Measurements from ENCODE around the gene GNAT2.

Gene GNAT2

GRCh38 chr1:109627692-109628399 lies 8.4 kb upstream of the GNAT2 start:
- no peaks in the 10 kb centered on the region for H3K9me3 ChIP-seq (ENCODE audit: control insufficient read depth, low read length)
- H3K27ac ChIP-seq (ENCODE audit: insufficient read depth, low read depth, low read length, poor library complexity, severe bottlenecking) = no peak overlapping the region
- H3K4me3 ChIP-seq (ENCODE audit: insufficient read depth, low read depth, low read length) = no peak overlapping the region
- peaks cover 20% of the 10 kb centered on the region for H3K36me3 ChIP-seq (ENCODE audit: control insufficient read depth, insufficient read depth, low read length)
- peaks cover 26% of the 10 kb centered on the region for H3K4me1 ChIP-seq (ENCODE audit: control insufficient read depth, insufficient read depth, low read length)
- 94 to 96% methylated on average over 23 of the region's 23 CpGs for WGBS, 2 experiments
- no peaks in the 10 kb centered on the region for H3K27me3 ChIP-seq (ENCODE audit: control insufficient read depth, insufficient read depth, low read length, poor library complexity, severe bottlenecking)

- peaks cover 20% of the 10 kb centered on the region for H3K36me3 ChIP-seq (ENCODE audit: control insufficient read depth, insufficient read depth, low read length)
- 95 to 96% methylated on average over 21 of the region's 21 CpGs for WGBS, 2 experiments
Observed at GRCh38 chr1:109626682-109627408, 7.4 kb upstream of the GNAT2 start.

DNA sequence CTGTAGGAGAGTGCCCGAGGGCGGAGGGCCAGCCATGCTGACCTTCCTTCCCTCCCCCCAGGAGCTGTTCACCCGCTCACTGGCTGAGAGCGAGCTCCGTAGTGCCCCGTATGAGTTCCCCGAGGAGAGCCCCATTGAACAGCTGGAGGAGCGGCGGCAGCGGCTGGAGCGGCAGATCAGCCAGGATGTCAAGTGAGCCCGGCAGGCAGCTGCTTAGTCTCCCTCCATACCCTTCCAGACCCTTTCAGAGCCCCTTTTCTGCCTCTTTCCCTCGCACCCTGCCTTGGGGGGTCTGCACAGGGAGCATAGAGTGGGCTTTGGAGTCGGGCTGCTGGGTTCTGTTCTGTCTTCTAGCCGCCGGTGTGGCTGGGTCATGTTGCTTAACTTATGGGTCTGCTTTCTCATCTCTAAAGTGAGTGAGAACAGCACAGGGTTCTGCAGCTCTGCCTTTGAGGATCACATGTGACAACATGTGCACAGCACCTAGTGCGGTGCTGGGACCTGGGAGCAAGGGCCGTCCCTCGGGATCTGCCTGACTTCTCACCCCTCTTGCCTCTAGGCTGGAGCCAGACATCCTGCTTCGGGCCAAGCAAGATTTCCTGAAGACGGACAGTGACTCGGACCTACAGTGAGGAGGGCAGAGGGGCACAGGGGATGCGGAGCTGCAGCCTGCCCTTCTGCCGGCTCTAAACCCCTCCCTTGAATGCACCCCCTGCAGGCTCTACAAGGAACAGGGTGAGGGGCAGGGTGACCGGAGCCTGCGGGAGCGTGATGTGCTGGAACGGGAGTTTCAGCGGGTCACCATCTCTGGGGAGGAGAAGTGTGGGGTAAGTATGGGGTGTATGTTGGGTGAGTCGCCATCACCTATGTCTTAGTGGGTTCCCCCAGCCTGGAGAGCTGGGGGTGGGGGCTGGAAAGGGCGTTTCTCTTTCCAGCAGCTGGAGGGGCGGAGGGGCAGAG lies 6.5 kb upstream of the GNAT2 start:
- Histone ChIP-seq H3K9me3 (ENCODE audit: control insufficient read depth, low read length) (no peaks in the 10 kb centered on the region), H3K27ac (ENCODE audit: insufficient read depth, low read depth, low read length, poor library complexity, severe bottlenecking) (no peak overlapping the region), H3K4me3 (ENCODE audit: insufficient read depth, low read depth, low read length) (no peak overlapping the region), H3K4me1 (ENCODE audit: control insufficient read depth, insufficient read depth, low read length) (peaks cover 32% of the 10 kb centered on the region), H3K27me3 (ENCODE audit: control insufficient read depth, insufficient read depth, low read length, poor library complexity, severe bottlenecking) (no peaks in the 10 kb centered on the region), H3K36me3 (ENCODE audit: control insufficient read depth, insufficient read depth, low read length) (peaks cover 20% of the 10 kb centered on the region)
- 87 to 90% methylated on average over 32 of the region's 32 CpGs for WGBS, 2 experiments

More at GRCh38 chr1:109626682-109627408, 7.4 kb upstream of the GNAT2 start:
- peaks cover 26% of the 10 kb centered on the region for H3K4me1 ChIP-seq (ENCODE audit: control insufficient read depth, insufficient read depth, low read length)
- H3K27me3 ChIP-seq (ENCODE audit: control insufficient read depth, insufficient read depth, low read length, poor library complexity, severe bottlenecking) = no peaks in the 10 kb centered on the region
- H3K9me3 ChIP-seq (ENCODE audit: control insufficient read depth, low read length) = no peaks in the 10 kb centered on the region
- no peak overlapping the region for H3K27ac ChIP-seq (ENCODE audit: insufficient read depth, low read depth, low read length, poor library complexity, severe bottlenecking)
- H3K4me3 ChIP-seq (ENCODE audit: insufficient read depth, low read depth, low read length) = no peak overlapping the region

- no peak overlapping the region for H3K27ac ChIP-seq (ENCODE audit: insufficient read depth, low read depth, low read length, poor library complexity, severe bottlenecking)
- 87 to 88% methylated on average over 16 of the region's 16 CpGs for WGBS, 2 experiments
- peaks cover 20% of the 10 kb centered on the region for H3K36me3 ChIP-seq (ENCODE audit: control insufficient read depth, insufficient read depth, low read length)
- no peaks in the 10 kb centered on the region for H3K9me3 ChIP-seq (ENCODE audit: control insufficient read depth, low read length)
- H3K4me1 ChIP-seq (ENCODE audit: control insufficient read depth, insufficient read depth, low read length) = peaks cover 32% of the 10 kb centered on the region
- H3K4me3 ChIP-seq (ENCODE audit: insufficient read depth, low read depth, low read length) = no peak overlapping the region
- no peaks in the 10 kb centered on the region for H3K27me3 ChIP-seq (ENCODE audit: control insufficient read depth, insufficient read depth, low read length, poor library complexity, severe bottlenecking)
Observed at GRCh38 chr1:109625176-109625575, 5.8 kb upstream of the GNAT2 start.

- Histone ChIP-seq H3K27ac (ENCODE audit: insufficient read depth, low read depth, low read length, poor library complexity, severe bottlenecking) (no peak overlapping the region), H3K36me3 (ENCODE audit: control insufficient read depth, insufficient read depth, low read length) (peaks cover 17% of the 10 kb centered on the region), H3K4me1 (ENCODE audit: control insufficient read depth, insufficient read depth, low read length) (peaks cover 33% of the 10 kb centered on the region), H3K9me3 (ENCODE audit: control insufficient read depth, low read length) (no peaks in the 10 kb centered on the region), H3K4me3 (ENCODE audit: insufficient read depth, low read depth, low read length) (no peak overlapping the region), H3K27me3 (ENCODE audit: control insufficient read depth, insufficient read depth, low read length, poor library complexity, severe bottlenecking) (no peaks in the 10 kb centered on the region)
- WGBS, 2 experiments = 91 to 92% methylated on average over 17 of the region's 17 CpGs
Observed at GRCh38 chr1:109624201-109625010, 5.0 kb upstream of the GNAT2 start.

DNA sequence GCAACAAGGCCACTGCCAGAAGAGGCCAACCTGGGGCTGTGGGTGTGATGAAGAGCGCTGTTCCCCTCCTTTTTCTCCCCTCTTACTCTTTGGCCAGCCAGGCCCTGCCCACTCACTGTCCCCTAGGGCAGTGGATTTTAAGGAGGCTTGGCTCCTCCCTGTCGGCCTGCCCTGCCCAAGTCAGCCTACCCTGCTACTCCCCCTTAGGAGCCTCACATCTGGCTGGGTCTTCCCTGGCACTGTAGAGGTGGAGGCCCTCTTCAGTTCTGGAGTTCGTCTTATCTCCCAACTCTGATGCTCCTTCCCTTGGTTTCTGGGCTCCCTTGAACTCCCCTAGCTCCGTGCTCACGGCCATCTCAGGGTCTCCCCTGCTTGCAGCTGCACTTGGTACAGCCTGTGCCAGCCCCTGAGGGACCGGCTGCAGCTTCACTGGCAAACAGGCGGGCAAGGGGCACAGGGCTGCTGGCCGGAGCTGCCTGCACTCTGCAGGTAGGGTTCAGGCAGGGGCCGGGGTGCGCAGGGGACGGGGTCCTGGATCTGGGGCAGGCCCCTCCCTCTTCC lies 4.3 kb upstream of the GNAT2 start:
- no peaks in the 10 kb centered on the region for H3K27me3 ChIP-seq (ENCODE audit: control insufficient read depth, insufficient read depth, low read length, poor library complexity, severe bottlenecking)
- H3K9me3 ChIP-seq (ENCODE audit: control insufficient read depth, low read length) = no peaks in the 10 kb centered on the region
- WGBS, 2 experiments = 89 to 90% methylated on average over 11 of the region's 11 CpGs
- H3K4me1 ChIP-seq (ENCODE audit: control insufficient read depth, insufficient read depth, low read length) = peaks cover 39% of the 10 kb centered on the region
- no peak overlapping the region for H3K27ac ChIP-seq (ENCODE audit: insufficient read depth, low read depth, low read length, poor library complexity, severe bottlenecking)
- peaks cover 16% of the 10 kb centered on the region for H3K36me3 ChIP-seq (ENCODE audit: control insufficient read depth, insufficient read depth, low read length)
- H3K4me3 ChIP-seq (ENCODE audit: insufficient read depth, low read depth, low read length) = no peak overlapping the region

GRCh38 chr1:109622895-109623294 lies 3.5 kb upstream of the GNAT2 start:
- Histone ChIP-seq H3K4me3 (ENCODE audit: insufficient read depth, low read depth, low read length) (no peak overlapping the region), H3K4me1 (ENCODE audit: control insufficient read depth, insufficient read depth, low read length) (peaks cover 39% of the 10 kb centered on the region), H3K27me3 (ENCODE audit: control insufficient read depth, insufficient read depth, low read length, poor library complexity, severe bottlenecking) (no peaks in the 10 kb centered on the region), H3K9me3 (ENCODE audit: control insufficient read depth, low read length) (no peaks in the 10 kb centered on the region), H3K27ac (ENCODE audit: insufficient read depth, low read depth, low read length, poor library complexity, severe bottlenecking) (no peak overlapping the region), H3K36me3 (ENCODE audit: control insufficient read depth, insufficient read depth, low read length) (peaks cover 12% of the 10 kb centered on the region)
- WGBS, 2 experiments = 92 to 99% methylated on average over 3 of the region's 3 CpGs

DNA sequence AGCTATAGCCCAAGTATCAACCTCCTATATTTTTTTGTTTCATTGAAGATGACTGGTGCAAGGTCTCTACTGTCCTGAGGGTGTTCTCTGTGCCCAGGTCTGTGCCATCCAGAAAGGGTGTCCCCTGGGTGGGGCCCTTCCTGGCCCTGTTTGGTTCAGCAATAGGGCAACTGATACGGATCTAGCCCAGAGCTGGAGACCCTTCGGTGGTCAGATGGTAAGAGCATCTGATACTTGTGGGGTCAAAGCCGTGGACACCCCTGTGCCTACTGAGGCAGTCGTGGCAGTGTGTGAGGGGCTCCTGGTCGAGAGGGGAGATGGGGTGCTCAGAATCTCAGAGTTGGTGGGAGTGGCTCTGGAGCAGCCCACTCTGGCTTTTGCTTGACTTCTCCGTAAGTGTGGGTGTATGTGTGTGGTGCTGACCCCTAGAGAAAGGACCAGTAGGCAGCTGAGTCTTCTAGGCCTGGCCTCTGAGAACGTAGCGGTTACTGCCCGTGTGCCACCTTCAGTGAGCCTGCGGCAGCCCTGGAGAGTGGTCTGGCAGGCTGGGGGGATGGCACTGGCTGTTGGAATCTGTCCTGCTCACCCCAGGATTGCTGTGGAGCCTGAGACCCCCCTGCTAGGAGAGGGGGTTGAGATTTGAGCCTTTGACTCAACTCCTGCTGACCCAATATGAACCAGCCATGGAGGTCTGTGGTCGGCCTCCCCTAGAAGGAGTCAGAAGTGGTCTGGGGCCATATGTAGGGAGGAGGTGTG lies 2.9 kb upstream of the GNAT2 start:
- H3K9me3 ChIP-seq (ENCODE audit: control insufficient read depth, low read length) = no peaks in the 10 kb centered on the region
- no peak overlapping the region for H3K4me3 ChIP-seq (ENCODE audit: insufficient read depth, low read depth, low read length)
- peaks cover 39% of the 10 kb centered on the region for H3K4me1 ChIP-seq (ENCODE audit: control insufficient read depth, insufficient read depth, low read length)
- 92 to 96% methylated on average over 11 of the region's 11 CpGs for whole genome bisulfite sequencing, 2 experiments
- H3K27ac ChIP-seq (ENCODE audit: insufficient read depth, low read depth, low read length, poor library complexity, severe bottlenecking) = no peak overlapping the region
- no peaks in the 10 kb centered on the region for H3K27me3 ChIP-seq (ENCODE audit: control insufficient read depth, insufficient read depth, low read length, poor library complexity, severe bottlenecking)
- peaks cover 6% of the 10 kb centered on the region for H3K36me3 ChIP-seq (ENCODE audit: control insufficient read depth, insufficient read depth, low read length)

Measured in ectodermal cell (in vitro differentiated cells).